ENCODE data around the gene TBC1D22A.
"Not testable (repeated sequence)": the region's sequence is repeated elsewhere in the genome, so short reads cannot be mapped to it uniquely, and the experiment has no call there.

The TBC1D22A gene

DNA sequence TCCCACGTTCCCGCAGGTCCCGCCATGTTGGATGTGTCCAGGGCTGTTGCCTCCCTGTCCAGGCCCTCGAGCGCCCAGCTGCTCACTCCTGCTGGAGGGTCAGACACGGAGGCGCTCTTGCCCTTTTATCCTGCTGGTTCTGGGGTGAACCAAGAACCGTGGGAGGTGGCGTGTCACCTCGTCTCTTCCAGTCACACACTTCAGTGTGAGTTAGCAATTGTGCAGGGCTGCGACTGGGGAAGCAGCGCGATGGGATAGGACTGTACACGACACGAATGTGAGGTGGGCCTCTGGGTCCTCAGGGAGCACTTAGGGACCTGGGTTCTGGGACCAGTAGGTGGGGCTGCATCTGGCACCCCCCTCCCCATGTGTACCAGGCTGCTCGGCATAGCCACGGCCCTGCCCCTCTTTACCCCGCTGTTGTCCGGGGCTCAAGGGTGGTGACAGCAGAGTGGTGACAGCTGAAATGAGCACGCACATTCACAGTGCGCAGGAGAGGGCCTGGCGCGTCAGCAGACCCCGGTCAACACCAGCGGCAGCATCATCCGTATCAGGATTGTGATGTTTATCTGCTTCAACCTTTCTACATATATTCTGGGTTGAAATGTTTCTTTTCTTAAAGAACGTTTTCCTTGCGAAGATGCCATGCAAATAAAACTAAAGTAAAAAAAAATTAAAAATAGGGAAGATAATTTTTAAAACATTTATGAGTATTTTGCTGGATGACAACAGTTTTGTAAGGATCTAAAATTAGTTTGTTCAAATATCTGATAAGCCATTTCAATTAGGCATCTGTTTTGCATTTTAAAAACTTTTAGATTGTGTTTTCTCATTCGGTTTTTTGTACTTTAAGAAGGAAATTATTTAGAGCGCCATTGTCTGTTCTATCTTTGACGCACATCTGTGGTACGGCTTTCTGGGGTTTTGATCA is 210.7 kb downstream of the TBC1D22A start:
- no peak for DNase-seq (ENCODE audit: low read depth)

GRCh38 chr22:46974077-46974476 is 211.6 kb downstream of the TBC1D22A start:
- DNase-seq (ENCODE audit: low read depth): no peak

DNA sequence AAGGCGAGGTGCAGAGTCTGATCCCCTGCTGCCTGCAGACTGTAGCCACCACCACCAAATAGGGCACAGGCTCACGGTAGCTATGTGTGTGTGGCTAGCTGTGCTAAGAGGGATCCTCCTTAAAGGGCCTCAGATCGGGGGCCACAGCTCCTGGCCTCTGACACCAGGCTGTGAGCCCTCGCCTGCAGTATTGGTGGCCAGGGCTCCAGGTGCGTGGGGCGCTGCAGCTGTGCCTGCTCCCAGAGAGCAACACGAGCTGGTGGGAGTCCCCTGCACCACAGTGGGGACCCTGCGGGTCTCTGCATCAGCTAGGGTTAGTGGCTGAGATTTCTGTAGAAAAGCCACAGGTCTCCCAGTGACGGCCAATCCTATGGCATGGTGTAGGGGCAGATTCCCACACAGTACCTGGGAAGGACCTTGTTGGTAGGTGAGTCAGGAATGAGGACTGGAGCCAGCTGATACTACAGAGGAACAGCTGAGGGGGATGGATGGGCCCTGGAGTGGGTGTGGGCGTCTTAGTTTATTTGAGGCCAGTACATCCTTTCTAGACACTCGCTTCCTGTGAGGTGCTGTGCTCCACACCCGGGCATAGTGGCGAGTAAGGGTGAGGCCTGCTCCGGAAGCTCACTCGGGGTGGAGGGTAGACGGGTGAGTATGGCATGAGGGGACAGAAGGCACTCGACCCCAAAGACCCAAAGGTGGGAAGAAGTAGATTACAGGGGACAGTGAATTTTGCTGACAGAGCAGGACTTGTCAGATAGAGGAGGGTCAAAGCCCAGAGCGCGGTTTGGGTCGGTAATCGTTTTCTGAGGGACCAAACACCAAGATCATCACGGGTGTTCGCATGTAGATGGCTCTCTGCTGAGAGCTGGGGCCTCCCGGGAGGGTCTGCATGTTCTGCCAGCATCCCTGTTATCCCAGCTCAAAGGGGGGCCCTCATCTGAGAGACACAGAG is 212.5 kb downstream of the TBC1D22A start:
- DNase-seq (ENCODE audit: low read depth): no peak

- no peak for DNase-seq (ENCODE audit: low read depth)
Measured at GRCh38 chr22:46976143-46976542, 213.7 kb downstream of the TBC1D22A start.

GRCh38 chr22:46976598-46976997 is 214.1 kb downstream of the TBC1D22A start:
- DNase-seq (ENCODE audit: low read depth): no peak

- DNase-seq (ENCODE audit: low read depth): no peak
Measured at GRCh38 chr22:46977656-46978343, 215.3 kb downstream of the TBC1D22A start.

DNA sequence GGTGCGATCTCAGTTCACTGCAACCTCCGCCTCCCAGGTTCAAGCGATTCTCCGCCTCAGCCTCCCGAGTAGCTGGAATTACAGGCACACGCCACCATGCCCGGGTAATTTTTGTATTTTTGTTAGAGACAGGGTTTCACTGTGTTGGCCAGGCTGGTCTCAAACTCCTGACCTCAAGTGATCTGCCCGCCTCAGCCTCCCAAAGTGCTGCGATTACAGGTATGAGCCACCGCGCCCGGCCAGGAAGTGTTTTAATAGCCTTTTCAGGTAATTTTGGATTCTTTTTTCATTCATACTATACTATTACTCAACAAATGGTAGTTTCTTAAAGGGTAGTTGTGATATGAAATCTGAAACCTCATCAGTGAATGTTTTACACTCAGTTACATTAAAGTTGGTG is 216.2 kb downstream of the TBC1D22A start:
- DNase-seq (ENCODE audit: low read depth): not testable (repeated sequence)

GRCh38 chr22:46979506-46979905 is 217.1 kb downstream of the TBC1D22A start:
- DNase-seq (ENCODE audit: low read depth): no peak

DNA sequence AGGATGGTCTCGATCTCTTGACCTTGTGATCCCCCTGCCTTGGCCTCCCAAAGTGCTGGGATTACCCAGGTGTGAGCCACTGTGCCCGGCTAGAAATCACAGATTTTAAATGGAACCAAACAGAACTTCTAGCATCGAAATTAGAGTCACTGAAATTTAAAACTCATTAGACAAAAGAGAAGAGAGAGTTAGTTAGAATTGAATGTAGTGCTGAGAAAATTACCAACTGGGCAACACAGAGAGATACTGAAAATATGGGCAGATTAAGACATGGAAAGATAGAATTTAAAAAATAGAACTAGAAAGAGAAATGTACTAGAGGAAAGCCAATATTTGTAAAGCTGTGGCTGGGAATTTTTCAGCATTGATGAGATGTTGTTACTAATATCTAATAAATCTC is 217.9 kb downstream of the TBC1D22A start:
- no peak for DNase-seq (ENCODE audit: low read depth)

DNA sequence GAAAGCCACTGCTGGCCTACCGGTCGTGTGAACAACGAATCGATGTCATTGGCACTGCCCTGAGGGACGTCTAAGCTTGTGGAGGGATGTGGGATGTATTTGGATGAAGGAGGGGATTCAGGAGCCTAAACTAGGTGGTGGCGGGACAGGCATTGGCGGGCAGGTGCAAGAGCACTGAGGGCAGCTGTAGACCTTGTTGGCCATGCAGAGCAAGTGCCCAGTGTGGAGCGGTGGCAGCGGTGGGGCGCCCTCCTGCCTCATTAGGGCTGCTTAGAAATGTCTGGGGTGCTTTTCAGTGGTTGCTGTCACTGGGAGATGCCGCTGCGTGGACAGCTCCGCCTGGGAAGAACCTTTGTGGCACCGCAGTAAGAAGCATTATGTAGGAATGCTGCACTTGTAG is 220.2 kb downstream of the TBC1D22A start:
- DNase-seq (ENCODE audit: low read depth): no peak

DNA sequence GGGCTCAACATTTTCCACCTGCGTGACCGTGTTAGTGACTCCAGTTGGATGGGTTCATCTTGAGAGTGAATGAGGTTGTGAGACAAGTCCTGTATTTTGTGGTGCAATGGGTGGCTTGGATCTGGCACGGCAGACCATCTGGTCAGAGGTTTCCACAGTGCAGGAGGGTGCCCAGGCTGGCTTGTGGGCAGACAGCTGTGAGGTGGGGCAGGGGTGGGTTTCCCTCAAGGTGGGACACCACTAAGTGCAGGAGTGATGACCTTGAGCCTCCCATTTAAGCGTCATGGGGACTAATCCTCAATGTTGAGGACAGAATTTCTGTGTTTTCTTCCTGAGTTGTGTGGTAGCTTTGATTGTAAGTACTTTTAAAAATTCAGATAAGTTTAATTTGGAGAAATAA is 220.6 kb downstream of the TBC1D22A start:
- no peak for DNase-seq (ENCODE audit: low read depth)

GRCh38 chr22:46984751-46985506 is 222.5 kb downstream of the TBC1D22A start:
- DNase-seq (ENCODE audit: low read depth): no peak

GRCh38 chr22:46985507-46985882 is 223.0 kb downstream of the TBC1D22A start:
- no peak for DNase-seq (ENCODE audit: low read depth)

DNA sequence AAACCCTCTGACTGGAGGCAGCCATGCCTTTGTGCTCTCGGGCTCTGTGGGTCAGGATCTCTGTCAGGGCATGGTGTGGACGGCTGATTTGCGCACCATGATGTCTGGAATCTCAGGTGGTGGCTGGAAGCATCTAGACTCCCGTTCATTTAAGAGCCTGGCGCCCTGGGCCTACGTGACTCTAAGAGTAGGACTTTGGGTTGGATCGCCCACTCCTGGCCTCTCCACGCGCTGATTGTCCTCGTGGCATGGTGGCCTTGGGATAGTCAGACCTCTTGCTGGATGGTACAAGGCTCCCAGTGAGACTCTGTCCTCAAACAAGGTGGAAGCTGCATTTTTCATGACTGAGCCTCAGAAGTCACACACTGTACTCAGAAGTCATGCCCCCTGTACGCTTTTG is 224.3 kb downstream of the TBC1D22A start:
- DNase-seq (ENCODE audit: low read depth): no peak

DNA sequence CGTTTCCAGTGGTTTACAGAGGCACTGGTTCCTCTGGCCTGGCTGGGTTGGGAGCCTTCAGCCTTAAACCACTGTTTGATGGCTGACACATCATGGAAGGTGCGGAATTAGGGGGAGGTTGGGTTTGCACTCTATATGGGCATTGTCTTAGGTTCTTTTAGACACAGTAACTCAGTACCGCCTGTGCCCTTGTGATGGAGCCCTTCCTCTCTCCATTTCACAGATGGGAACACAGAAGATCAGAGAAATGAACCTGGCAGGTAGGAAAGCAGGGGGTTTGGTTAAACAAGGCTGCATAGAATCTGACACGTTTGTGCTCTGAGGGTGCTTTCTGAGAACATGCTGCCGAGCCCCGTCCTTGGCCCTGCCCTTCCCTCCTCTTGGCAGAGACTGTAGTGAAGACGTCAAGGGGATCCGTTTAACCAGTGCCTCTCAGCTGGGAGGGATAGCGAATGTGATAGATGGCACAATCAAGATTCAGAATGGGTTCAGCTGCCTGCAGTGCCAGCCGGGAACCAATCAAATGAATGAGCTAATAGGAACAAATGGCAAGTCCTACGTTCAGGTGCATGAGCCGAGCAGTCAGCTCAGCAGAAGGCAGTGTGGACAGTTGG is 228.6 kb downstream of the TBC1D22A start:
- no peak for DNase-seq (ENCODE audit: low read depth)

GRCh38 chr22:46991666-46992065 is 229.2 kb downstream of the TBC1D22A start:
- no peak for DNase-seq (ENCODE audit: low read depth)

DNA sequence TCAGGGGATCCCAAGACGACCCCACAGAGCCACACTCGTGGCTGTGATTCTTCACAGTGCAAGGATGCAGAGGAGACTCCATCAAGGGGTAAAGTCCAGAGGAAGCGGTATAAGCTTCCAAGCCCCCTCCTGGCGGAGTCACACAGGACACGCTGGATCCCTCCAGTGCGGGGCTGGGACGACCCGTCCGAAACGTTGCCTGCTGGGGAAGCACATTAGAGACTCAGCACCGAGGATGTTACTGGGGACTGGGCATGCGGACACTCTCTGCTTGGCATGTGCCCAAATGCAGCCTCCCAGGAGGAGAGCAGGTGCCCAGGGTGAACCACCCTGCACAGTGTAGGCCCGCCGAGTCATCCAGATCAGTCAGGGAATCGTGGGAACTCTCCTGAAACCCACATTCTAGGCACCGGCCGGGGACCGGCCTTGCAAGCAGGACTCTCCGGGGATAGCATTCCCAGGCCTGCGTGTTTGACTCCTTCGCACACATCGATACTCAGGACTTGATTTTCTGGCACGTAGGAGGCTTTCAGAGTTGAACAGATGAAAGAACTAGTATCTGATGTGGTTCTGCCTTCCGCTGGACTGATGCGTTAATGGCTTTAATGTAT is 229.8 kb downstream of the TBC1D22A start:
- no peak for DNase-seq (ENCODE audit: low read depth)

DNA sequence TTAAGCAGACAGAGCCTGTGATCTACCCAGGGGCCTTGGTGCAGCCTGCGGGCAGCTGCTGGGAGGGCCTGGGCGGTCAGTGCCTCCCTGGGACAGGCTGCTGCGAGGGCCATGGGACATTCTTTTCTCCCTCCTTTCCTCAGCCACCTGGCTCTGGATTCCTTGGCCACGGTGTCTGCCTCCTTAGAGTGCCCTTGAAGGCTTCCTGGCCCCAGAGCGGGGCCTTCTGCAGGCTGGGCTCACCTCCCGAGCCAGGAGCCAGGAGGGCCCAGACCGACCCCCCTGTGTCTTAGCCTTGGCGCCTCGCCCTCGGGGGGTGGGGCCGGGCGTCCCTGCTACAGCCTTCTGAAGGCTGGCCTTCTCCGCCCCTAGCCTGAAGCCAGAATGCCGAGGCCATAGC is 231.2 kb downstream of the TBC1D22A start:
- DNase-seq (ENCODE audit: low read depth): no peak

- no peak for DNase-seq (ENCODE audit: low read depth)
Measured at GRCh38 chr22:46994265-46994664, 231.8 kb downstream of the TBC1D22A start.

GRCh38 chr22:46994983-46995382 is 232.5 kb downstream of the TBC1D22A start:
- no peak for DNase-seq (ENCODE audit: low read depth)
